ENCODE results near the gene NRXN3. TPM values are rescaled to one million over a fixed set of nuclear protein-coding genes. Genes with fewer than 3 reads are reported as not detected.

The NRXN3 gene
- total and polyA plus RNA-seq, 7 donors, result 0.06 to 0.74 (median 0.15) TPM

- Histone ChIP-seq H3K27me3 (ENCODE audit: insufficient read depth in 3 of 3, low read length in 2 of 3) (no peaks in the 10 kb centered on the region), H3K9me3 (no peaks in the 10 kb centered on the region), H3K27ac (no peak overlapping the region), H3K4me1 (no peaks in the 10 kb centered on the region), H3K36me3 (ENCODE audit: insufficient read depth in 1 of 2, low read depth in 1 of 2) (no peaks in the 10 kb centered on the region), H3K4me3 (no peak overlapping the region)
- ATAC-seq (no peak), DNase-seq (no peak)
- WGBS, 3 donors, result 87 to 94% (median 92%) methylated on average over 2 of the region's 2 CpGs
- intact Hi-C loops (cut with DNase I), result no loop called here
- TF ChIP-seq, protein P1, sequence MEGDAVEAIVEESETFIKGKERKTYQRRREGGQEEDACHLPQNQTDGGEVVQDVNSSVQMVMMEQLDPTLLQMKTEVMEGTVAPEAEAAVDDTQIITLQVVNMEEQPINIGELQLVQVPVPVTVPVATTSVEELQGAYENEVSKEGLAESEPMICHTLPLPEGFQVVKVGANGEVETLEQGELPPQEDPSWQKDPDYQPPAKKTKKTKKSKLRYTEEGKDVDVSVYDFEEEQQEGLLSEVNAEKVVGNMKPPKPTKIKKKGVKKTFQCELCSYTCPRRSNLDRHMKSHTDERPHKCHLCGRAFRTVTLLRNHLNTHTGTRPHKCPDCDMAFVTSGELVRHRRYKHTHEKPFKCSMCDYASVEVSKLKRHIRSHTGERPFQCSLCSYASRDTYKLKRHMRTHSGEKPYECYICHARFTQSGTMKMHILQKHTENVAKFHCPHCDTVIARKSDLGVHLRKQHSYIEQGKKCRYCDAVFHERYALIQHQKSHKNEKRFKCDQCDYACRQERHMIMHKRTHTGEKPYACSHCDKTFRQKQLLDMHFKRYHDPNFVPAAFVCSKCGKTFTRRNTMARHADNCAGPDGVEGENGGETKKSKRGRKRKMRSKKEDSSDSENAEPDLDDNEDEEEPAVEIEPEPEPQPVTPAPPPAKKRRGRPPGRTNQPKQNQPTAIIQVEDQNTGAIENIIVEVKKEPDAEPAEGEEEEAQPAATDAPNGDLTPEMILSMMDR (IDR thresholded peaks at IDR 0.05), result no peak
These were observed 1618.2 kb downstream of the NRXN3 start for GRCh38 chr14:79788346-79788745.

- H3K9me3 ChIP-seq, result no peaks in the 10 kb centered on the region
- no peaks in the 10 kb centered on the region for H3K4me1 ChIP-seq
- ATAC-seq (no peak), DNase-seq (no peak)
- WGBS, 3 donors, result 79 to 83% (median 81%) methylated on average over 5 of the region's 5 CpGs
- no peak overlapping the region for H3K4me3 ChIP-seq
- no peaks in the 10 kb centered on the region for H3K27me3 ChIP-seq (ENCODE audit: insufficient read depth in 3 of 3, low read length in 2 of 3)
- intact Hi-C loops (cut with DNase I), result no loop called here
- H3K36me3 ChIP-seq (ENCODE audit: insufficient read depth in 1 of 2, low read depth in 1 of 2), result no peaks in the 10 kb centered on the region
- TF ChIP-seq, protein P1 (IDR thresholded peaks at IDR 0.05), result no peak
- no peak overlapping the region for H3K27ac ChIP-seq
These were observed 1621.0 kb downstream of the NRXN3 start for GRCh38 chr14:79791055-79791732.

GRCh38 chr14:79802093-79802492 lies 1631.9 kb downstream of the NRXN3 start:
- ATAC-seq (no peak), DNase-seq (no peak)
- no peaks in the 10 kb centered on the region for H3K36me3 ChIP-seq (ENCODE audit: insufficient read depth in 1 of 2, low read depth in 1 of 2)
- TF ChIP-seq, protein P1 (IDR thresholded peaks at IDR 0.05), result no peak
- no peak overlapping the region for H3K27ac ChIP-seq
- intact Hi-C loops (cut with DNase I), result no loop called here
- WGBS, 3 donors, result 76 to 83% (median 82%) methylated on average over 1 of the region's 1 CpG
- H3K4me3 ChIP-seq, result no peak overlapping the region
- no peaks in the 10 kb centered on the region for H3K27me3 ChIP-seq (ENCODE audit: insufficient read depth in 3 of 3, low read length in 2 of 3)
- no peaks in the 10 kb centered on the region for H3K4me1 ChIP-seq
- no peaks in the 10 kb centered on the region for H3K9me3 ChIP-seq

GRCh38 chr14:79805636-79806035 lies 1635.5 kb downstream of the NRXN3 start:
- H3K9me3 ChIP-seq, result no peaks in the 10 kb centered on the region
- H3K27ac ChIP-seq, result no peak overlapping the region
- H3K4me3 ChIP-seq, result no peak overlapping the region
- ATAC-seq (no peak), DNase-seq (no peak)
- H3K36me3 ChIP-seq (ENCODE audit: insufficient read depth in 1 of 2, low read depth in 1 of 2), result no peaks in the 10 kb centered on the region
- H3K27me3 ChIP-seq (ENCODE audit: insufficient read depth in 3 of 3, low read length in 2 of 3), result no peaks in the 10 kb centered on the region
- TF ChIP-seq, protein P1 (IDR thresholded peaks at IDR 0.05), result no peak
- intact Hi-C loops (cut with DNase I), result no loop called here
- H3K4me1 ChIP-seq, result no peaks in the 10 kb centered on the region
- WGBS, 3 donors, result 67 to 75% (median 71%) methylated on average over 1 of the region's 1 CpG

All from psoas muscle (tissue), 8 donors.